ENCODE results near the gene TMEM168. TPM values are rescaled to one million over a fixed set of nuclear protein-coding genes. Genes with fewer than 3 reads are reported as not detected.

Gene TMEM168
- total and polyA plus RNA-seq, 4 donors = 7.8 to 58.2 (median 19.7) TPM

DNA sequence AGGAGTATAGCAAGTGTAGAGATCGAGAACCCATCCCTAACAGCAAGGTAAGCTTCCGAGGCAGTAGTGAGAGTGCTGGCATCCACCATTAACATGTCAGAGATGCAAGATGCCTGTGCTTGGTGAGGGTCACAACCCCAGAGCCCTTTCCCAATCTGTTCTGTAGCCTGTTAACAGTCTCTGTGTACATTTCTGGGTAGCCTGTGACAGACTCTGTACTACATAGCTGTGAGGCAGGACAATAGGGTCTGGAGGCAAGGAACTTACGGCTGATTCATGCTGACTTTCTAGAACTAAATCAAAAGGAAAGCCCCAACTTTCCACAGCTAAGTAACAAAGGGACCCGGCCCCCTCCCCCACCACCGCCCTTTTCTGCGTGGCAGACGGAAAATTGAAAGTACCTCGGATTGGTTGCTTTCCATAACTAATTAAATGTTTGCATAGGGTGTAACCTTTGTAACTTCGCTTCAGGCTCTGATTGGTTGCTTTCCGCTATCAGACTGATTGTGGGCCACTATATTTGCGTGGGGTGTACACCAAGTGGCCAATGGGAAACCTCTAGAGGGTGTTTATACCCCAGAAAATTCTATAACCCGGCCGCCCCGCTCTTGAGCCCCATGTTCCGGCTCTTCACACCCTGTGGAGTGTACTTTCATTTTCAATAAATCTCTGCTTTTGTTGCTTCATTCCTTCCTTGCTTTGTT, 1.4 kb upstream of the TMEM168 start:
- WGBS, 2 donors = 95% methylated on average over 15 of the region's 15 CpGs

DNA sequence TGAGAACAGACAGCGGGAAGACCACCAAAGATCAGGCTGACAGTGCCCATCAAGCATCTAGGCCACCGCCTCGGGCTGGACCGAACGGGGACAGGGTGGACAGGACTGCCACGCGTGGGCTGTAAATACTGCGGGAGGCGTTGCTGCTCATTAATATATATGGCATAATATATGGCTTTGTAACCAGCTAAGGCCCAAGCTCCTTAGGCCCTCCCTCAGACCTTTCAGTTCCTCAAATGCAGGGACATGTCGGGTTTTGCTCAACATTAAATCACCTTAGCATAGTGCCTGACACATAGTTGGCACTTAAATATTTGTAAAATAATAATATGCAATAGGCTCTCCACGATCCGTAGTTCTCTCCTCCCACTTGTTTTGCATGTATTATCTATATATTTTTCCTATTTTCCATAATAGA, 402 bp upstream of the TMEM168 start:
- Histone ChIP-seq H3K9me3 (ENCODE audit: control insufficient read depth in 4 of 4, insufficient read depth in 3 of 4, low read length in 3 of 4) (no peaks in the 10 kb centered on the region), H3K4me3 (peak overlapping the region; percentile 80), H3K4me1 (ENCODE audit: control insufficient read depth in 5 of 5, insufficient read depth in 5 of 5, low read length in 5 of 5) (peaks cover 0 to 12% (median 7%) of the 10 kb centered on the region in 5 donors), H3K36me3 (ENCODE audit: control insufficient read depth in 4 of 4, insufficient read depth in 4 of 4, low read length in 4 of 4) (peaks cover 0 to 6% (median 0%) of the 10 kb centered on the region in 4 donors), H3K27ac (ENCODE audit: low read depth in 1 of 2, low read length in 1 of 2) (peak overlapping the region; percentile 82 to 95), H3K27me3 (ENCODE audit: control insufficient read depth in 3 of 3, insufficient read depth in 3 of 3, low read length in 2 of 3) (no peaks in the 10 kb centered on the region), H3K9ac (ENCODE audit: insufficient read depth in 1 of 2, low read length in 2 of 2) (peak overlapping the region; percentile 95 to 97)
- ATAC-seq (ENCODE audit: insufficient read depth, low FRiP score) (peak; percentile 5), DNase-seq (no peak)
- WGBS, 2 donors = 15 to 22% methylated on average over 12 of the region's 12 CpGs
- TF ChIP-seq, protein P1, sequence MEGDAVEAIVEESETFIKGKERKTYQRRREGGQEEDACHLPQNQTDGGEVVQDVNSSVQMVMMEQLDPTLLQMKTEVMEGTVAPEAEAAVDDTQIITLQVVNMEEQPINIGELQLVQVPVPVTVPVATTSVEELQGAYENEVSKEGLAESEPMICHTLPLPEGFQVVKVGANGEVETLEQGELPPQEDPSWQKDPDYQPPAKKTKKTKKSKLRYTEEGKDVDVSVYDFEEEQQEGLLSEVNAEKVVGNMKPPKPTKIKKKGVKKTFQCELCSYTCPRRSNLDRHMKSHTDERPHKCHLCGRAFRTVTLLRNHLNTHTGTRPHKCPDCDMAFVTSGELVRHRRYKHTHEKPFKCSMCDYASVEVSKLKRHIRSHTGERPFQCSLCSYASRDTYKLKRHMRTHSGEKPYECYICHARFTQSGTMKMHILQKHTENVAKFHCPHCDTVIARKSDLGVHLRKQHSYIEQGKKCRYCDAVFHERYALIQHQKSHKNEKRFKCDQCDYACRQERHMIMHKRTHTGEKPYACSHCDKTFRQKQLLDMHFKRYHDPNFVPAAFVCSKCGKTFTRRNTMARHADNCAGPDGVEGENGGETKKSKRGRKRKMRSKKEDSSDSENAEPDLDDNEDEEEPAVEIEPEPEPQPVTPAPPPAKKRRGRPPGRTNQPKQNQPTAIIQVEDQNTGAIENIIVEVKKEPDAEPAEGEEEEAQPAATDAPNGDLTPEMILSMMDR (IDR thresholded peaks at IDR 0.05; ENCODE audit: control extremely low read depth, extremely low read depth) = no peak

More for the DNA sequence above, 1.4 kb upstream of the TMEM168 start:
- peaks cover 0 to 6% (median 0%) of the 10 kb centered on the region in 4 donors for H3K36me3 ChIP-seq (ENCODE audit: control insufficient read depth in 4 of 4, insufficient read depth in 4 of 4, low read length in 4 of 4)
- no peaks in the 10 kb centered on the region for H3K9me3 ChIP-seq (ENCODE audit: control insufficient read depth in 4 of 4, insufficient read depth in 3 of 4, low read length in 3 of 4)
- H3K9ac ChIP-seq (ENCODE audit: insufficient read depth in 1 of 2, low read length in 2 of 2) = no peak overlapping the region
- no peak overlapping the region for H3K4me3 ChIP-seq
- TF ChIP-seq, protein P1 (IDR thresholded peaks at IDR 0.05; ENCODE audit: control extremely low read depth, extremely low read depth) = no peak
- ATAC-seq (ENCODE audit: insufficient read depth, low FRiP score) = no peak
- H3K27ac ChIP-seq (ENCODE audit: low read depth in 1 of 2, low read length in 1 of 2) = no peak overlapping the region
- H3K4me1 ChIP-seq (ENCODE audit: control insufficient read depth in 5 of 5, insufficient read depth in 5 of 5, low read length in 5 of 5) = peaks cover 0 to 12% (median 7%) of the 10 kb centered on the region in 5 donors
- no peak for DNase-seq
- H3K27me3 ChIP-seq (ENCODE audit: control insufficient read depth in 3 of 3, insufficient read depth in 3 of 3, low read length in 2 of 3) = no peaks in the 10 kb centered on the region

DNA sequence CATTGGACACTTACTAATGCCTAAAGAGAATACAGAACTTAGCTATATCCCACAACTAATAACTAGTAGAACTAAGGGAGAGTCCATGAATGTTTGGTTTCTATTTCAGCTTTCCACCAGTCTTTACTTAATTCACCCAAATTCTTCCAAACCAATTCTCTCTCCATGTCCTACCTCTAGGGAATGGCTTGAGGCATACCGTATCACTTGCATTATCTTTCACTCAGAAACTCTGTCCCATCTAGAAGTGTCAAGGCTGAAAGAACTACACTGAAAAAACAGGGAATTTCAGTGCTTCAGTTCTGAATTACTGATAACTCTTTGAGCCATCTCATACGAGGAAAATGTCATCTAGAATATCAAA, 758 bp downstream of the TMEM168 start:
- ATAC-seq (ENCODE audit: insufficient read depth, low FRiP score) (peak; percentile 1), DNase-seq (no peak)

More for the DNA sequence above, 758 bp downstream of the TMEM168 start:
- peak overlapping the region; percentile 80 for H3K4me3 ChIP-seq
- no peaks in the 10 kb centered on the region for H3K9me3 ChIP-seq (ENCODE audit: control insufficient read depth in 4 of 4, insufficient read depth in 3 of 4, low read length in 3 of 4)
- H3K9ac ChIP-seq (ENCODE audit: insufficient read depth in 1 of 2, low read length in 2 of 2) = peak overlapping the region; percentile 95 to 97
- WGBS, 2 donors = 0 to 2% methylated on average over 2 of the region's 2 CpGs
- peaks cover 0 to 6% (median 0%) of the 10 kb centered on the region in 4 donors for H3K36me3 ChIP-seq (ENCODE audit: control insufficient read depth in 4 of 4, insufficient read depth in 4 of 4, low read length in 4 of 4)
- H3K4me1 ChIP-seq (ENCODE audit: control insufficient read depth in 5 of 5, insufficient read depth in 5 of 5, low read length in 5 of 5) = peaks cover 0 to 12% (median 7%) of the 10 kb centered on the region in 5 donors
- H3K27ac ChIP-seq (ENCODE audit: low read depth in 1 of 2, low read length in 1 of 2) = peak overlapping the region; percentile 82 to 95
- H3K27me3 ChIP-seq (ENCODE audit: control insufficient read depth in 3 of 3, insufficient read depth in 3 of 3, low read length in 2 of 3) = no peaks in the 10 kb centered on the region
- TF ChIP-seq, protein P1 (IDR thresholded peaks at IDR 0.05; ENCODE audit: control extremely low read depth, extremely low read depth) = no peak

All from lung (tissue), 12 donors.